Gastroesophageal sphincter (tissue), 3 donors: ENCODE results near the gene CCDC74B.
"Not testable (repeated sequence)": the region's sequence is repeated elsewhere in the genome, so short reads cannot be mapped to it uniquely, and the experiment has no call there.

ENCODE experiments used
- CTCF ChIP-seq, 4 experiments: fragments of 200-600 bp in 2 of 4; fragments of 450-650 bp in 2 of 4; sonication (generic) in 1 of 4; IDR thresholded peaks; one replicate each; pipeline ENCODE4 v1.5.1; 2017 to 2019; ENCODE audit warnings: antibody characterized with exemption in 4 of 4, mild to moderate bottlenecking in 2 of 4, moderate library complexity in 2 of 4
- POLR2A ChIP-seq, 2 donors: fragments of 450-650 bp; IDR thresholded peaks; one replicate each; pipeline ENCODE4 v1.6.1; 2017; ENCODE audit warnings: antibody characterized with exemption in 2 of 2, mild to moderate bottlenecking in 2 of 2, moderate library complexity in 1 of 2
- POLR2AphosphoS5 ChIP-seq: sonication (generic); formaldehyde crosslinking; IDR thresholded peaks from one replicate; pipeline ENCODE4 v1.6.1; 2017; ENCODE audit warnings: antibody characterized with exemption

- TF ChIP-seq CTCF (IDR thresholded peaks at IDR 0.05); POLR2A (IDR thresholded peaks at IDR 0.05); POLR2AphosphoS5: not testable (repeated sequence)
Observed at GRCh38 chr2:130182826-130183511, 38.1 kb upstream of the CCDC74B start.
